Panc1 (cell line): ENCODE measurements around the gene UGGT2.

Experiments
- CTCF ChIP-seq: fragments of 450-650 bp; IDR thresholded peaks from 2 replicates; pipeline ENCODE4 v1.5.1; 2017; ENCODE audit warnings: mild to moderate bottlenecking
- POLR2AphosphoS5 ChIP-seq: IDR thresholded peaks from 2 replicates; pipeline ENCODE4 v1.6.1; 2012; ENCODE audit warnings: mild to moderate bottlenecking, low read depth, low read length, moderate library complexity
- SIN3A ChIP-seq: IDR thresholded peaks from 2 replicates; pipeline ENCODE4 v1.6.1; 2012; ENCODE audit warnings: low read depth, mild to moderate bottlenecking, low read length, moderate library complexity, borderline replicate concordance; ENCODE audit not compliant: insufficient read depth
- TF ChIP-seq, protein P1 (sequence below), 2 experiments: IDR thresholded peaks; 2 replicates each; pipeline ENCODE4 v1.6.1; 2011 to 2012; ENCODE audit warnings: low read depth in 2 of 2, control low read depth in 1 of 2, low read length in 1 of 2, mild to moderate bottlenecking in 1 of 2, moderate library complexity in 1 of 2; ENCODE audit not compliant: insufficient read depth in 1 of 2

GRCh38 chr13:95862408-95862807, 190.8 kb downstream of the UGGT2 start:
- no peak for TF ChIP-seq CTCF
- no peak for TF ChIP-seq POLR2AphosphoS5
- TF ChIP-seq SIN3A: no peak
- TF ChIP-seq, protein P1, sequence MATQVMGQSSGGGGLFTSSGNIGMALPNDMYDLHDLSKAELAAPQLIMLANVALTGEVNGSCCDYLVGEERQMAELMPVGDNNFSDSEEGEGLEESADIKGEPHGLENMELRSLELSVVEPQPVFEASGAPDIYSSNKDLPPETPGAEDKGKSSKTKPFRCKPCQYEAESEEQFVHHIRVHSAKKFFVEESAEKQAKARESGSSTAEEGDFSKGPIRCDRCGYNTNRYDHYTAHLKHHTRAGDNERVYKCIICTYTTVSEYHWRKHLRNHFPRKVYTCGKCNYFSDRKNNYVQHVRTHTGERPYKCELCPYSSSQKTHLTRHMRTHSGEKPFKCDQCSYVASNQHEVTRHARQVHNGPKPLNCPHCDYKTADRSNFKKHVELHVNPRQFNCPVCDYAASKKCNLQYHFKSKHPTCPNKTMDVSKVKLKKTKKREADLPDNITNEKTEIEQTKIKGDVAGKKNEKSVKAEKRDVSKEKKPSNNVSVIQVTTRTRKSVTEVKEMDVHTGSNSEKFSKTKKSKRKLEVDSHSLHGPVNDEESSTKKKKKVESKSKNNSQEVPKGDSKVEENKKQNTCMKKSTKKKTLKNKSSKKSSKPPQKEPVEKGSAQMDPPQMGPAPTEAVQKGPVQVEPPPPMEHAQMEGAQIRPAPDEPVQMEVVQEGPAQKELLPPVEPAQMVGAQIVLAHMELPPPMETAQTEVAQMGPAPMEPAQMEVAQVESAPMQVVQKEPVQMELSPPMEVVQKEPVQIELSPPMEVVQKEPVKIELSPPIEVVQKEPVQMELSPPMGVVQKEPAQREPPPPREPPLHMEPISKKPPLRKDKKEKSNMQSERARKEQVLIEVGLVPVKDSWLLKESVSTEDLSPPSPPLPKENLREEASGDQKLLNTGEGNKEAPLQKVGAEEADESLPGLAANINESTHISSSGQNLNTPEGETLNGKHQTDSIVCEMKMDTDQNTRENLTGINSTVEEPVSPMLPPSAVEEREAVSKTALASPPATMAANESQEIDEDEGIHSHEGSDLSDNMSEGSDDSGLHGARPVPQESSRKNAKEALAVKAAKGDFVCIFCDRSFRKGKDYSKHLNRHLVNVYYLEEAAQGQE (IDR thresholded peaks at IDR 0.05; ENCODE audit: insufficient read depth in 1 of 2, low read depth in 2 of 2, low read length in 1 of 2): no peak
